WTC11 (cell line): ENCODE data around the gene TBC1D4.

Source experiments
- CREB1 ChIP-seq: sonication (generic); formaldehyde crosslinking; IDR thresholded peaks from 2 replicates; pipeline ENCODE4 v1.8.0; 2023; ENCODE audit warnings: mild to moderate bottlenecking, missing genetic modification reagents
- CTCF ChIP-seq: fragments of 200-600 bp; IDR thresholded peaks from 2 replicates; pipeline ENCODE4 v1.8.0; 2022; ENCODE audit warnings: antibody characterized with exemption
- ELF4 ChIP-seq: sonication (generic); formaldehyde crosslinking; IDR thresholded peaks from 2 replicates; pipeline ENCODE4 v1.8.1; 2022; ENCODE audit warnings: low read depth, mild to moderate bottlenecking, moderate library complexity, missing genetic modification reagents
- FOXJ3 ChIP-seq: sonication (generic); formaldehyde crosslinking; IDR thresholded peaks from 2 replicates; pipeline ENCODE4 v1.9.0; 2021; ENCODE audit warnings: missing genetic modification reagents, mild to moderate bottlenecking, borderline replicate concordance
- HMGXB4 ChIP-seq: sonication (generic); formaldehyde crosslinking; IDR thresholded peaks from 2 replicates; pipeline ENCODE4 v1.8.1; 2023; ENCODE audit warnings: mild to moderate bottlenecking, moderate library complexity, missing genetic modification reagents
- MXD4 ChIP-seq: fragments of 250-450 bp; sonication (Bioruptor Pico); IDR thresholded peaks from 2 replicates; pipeline ENCODE4 v1.8.0; 2021; ENCODE audit warnings: mild to moderate bottlenecking, moderate library complexity, borderline replicate concordance
- NFYB ChIP-seq: sonication (generic); formaldehyde crosslinking; conservative IDR thresholded peaks from 2 replicates; pipeline ENCODE4 v1.8.0; 2022; ENCODE audit warnings: low read depth, missing genetic modification reagents
- SMAD3 ChIP-seq: sonication (generic); formaldehyde crosslinking; IDR thresholded peaks from 2 replicates; pipeline ENCODE4 v1.8.0; 2022; ENCODE audit warnings: missing genetic modification reagents, mild to moderate bottlenecking, borderline replicate concordance
- SP1 ChIP-seq: sonication (generic); formaldehyde crosslinking; conservative IDR thresholded peaks from 2 replicates; pipeline ENCODE4 v1.8.1; 2022; ENCODE audit warnings: missing genetic modification reagents
- ZBTB21 ChIP-seq: sonication (generic); formaldehyde crosslinking; IDR thresholded peaks from 2 replicates; pipeline ENCODE4 v1.8.1; 2023; ENCODE audit warnings: mild to moderate bottlenecking, missing genetic modification reagents, borderline replicate concordance
- ZNF121 ChIP-seq: sonication (generic); formaldehyde crosslinking; IDR thresholded peaks from 2 replicates; pipeline ENCODE4 v1.8.0; 2023; ENCODE audit warnings: missing genetic modification reagents
- TF ChIP-seq, protein P1 (sequence below): sonication (generic); formaldehyde crosslinking; conservative IDR thresholded peaks from 2 replicates; pipeline ENCODE4 v1.8.1; 2022; ENCODE audit warnings: mild to moderate bottlenecking, missing genetic modification reagents
- TF ChIP-seq, protein P2 (sequence below): sonication (generic); formaldehyde crosslinking; IDR thresholded peaks from 2 replicates; pipeline ENCODE4 v1.8.1; 2023; ENCODE audit warnings: mild to moderate bottlenecking, missing genetic modification reagents, borderline replicate concordance

DNA sequence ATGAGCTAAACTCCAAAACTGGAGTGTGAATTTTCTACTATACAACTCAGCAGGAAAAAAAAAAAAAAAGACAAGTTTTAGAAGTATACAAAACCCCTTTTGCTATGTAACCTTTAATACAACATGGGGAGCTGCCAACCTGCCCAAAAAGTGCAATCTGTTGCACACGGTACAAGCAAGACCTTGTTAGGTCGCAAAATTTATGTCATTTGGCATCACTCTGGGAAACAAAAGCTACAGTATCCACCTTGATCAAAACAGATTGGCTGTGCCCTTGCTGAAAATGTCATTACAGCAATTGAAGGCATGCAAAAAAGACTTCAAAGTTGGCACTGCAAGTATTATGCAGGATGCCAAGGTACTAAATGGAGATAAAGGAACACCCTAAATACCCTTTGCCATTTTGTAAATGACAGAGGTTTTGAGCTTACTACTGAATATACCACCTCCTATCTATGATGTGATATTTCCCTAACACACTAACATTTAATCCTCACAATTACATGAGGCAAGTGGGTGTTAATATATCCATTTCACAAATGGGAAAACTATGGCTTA is 150.1 kb downstream of the TBC1D4 start:
- TF ChIP-seq, protein P1, sequence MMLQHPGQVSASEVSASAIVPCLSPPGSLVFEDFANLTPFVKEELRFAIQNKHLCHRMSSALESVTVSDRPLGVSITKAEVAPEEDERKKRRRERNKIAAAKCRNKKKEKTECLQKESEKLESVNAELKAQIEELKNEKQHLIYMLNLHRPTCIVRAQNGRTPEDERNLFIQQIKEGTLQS (CRISPR knock-in tag) = no peak
- no peak for TF ChIP-seq CTCF
- TF ChIP-seq MXD4 (CRISPR knock-in tag) = no peak
- TF ChIP-seq, protein P2, sequence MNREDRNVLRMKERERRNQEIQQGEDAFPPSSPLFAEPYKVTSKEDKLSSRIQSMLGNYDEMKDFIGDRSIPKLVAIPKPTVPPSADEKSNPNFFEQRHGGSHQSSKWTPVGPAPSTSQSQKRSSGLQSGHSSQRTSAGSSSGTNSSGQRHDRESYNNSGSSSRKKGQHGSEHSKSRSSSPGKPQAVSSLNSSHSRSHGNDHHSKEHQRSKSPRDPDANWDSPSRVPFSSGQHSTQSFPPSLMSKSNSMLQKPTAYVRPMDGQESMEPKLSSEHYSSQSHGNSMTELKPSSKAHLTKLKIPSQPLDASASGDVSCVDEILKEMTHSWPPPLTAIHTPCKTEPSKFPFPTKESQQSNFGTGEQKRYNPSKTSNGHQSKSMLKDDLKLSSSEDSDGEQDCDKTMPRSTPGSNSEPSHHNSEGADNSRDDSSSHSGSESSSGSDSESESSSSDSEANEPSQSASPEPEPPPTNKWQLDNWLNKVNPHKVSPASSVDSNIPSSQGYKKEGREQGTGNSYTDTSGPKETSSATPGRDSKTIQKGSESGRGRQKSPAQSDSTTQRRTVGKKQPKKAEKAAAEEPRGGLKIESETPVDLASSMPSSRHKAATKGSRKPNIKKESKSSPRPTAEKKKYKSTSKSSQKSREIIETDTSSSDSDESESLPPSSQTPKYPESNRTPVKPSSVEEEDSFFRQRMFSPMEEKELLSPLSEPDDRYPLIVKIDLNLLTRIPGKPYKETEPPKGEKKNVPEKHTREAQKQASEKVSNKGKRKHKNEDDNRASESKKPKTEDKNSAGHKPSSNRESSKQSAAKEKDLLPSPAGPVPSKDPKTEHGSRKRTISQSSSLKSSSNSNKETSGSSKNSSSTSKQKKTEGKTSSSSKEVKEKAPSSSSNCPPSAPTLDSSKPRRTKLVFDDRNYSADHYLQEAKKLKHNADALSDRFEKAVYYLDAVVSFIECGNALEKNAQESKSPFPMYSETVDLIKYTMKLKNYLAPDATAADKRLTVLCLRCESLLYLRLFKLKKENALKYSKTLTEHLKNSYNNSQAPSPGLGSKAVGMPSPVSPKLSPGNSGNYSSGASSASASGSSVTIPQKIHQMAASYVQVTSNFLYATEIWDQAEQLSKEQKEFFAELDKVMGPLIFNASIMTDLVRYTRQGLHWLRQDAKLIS (CRISPR knock-in tag) = no peak
- TF ChIP-seq CREB1 (CRISPR knock-in tag) = no peak
- TF ChIP-seq SP1 (CRISPR knock-in tag) = no peak
- no peak for TF ChIP-seq HMGXB4 (CRISPR knock-in tag)
- TF ChIP-seq SMAD3 = no peak
- TF ChIP-seq NFYB (CRISPR knock-in tag) = no peak
- TF ChIP-seq FOXJ3 = no peak
- TF ChIP-seq ZNF121 (CRISPR knock-in tag) = no peak
- TF ChIP-seq ZBTB21 = no peak
- no peak for TF ChIP-seq ELF4
